ENCODE data around the gene ZNF236. TPM values are rescaled to one million over a fixed set of nuclear protein-coding genes. Genes with fewer than 3 reads are reported as not detected.

ZNF236 gene
- total and polyA plus RNA-seq, 4 donors: 0.83 to 8.2 (median 5.0) TPM

- TF ChIP-seq TAF1 (conservative IDR thresholded peaks at IDR 0.05) (no peak), CTCF (IDR thresholded peaks at IDR 0.05; ENCODE audit: low read depth, low read length, missing input control) (no peak), ZBTB33 (IDR thresholded peaks at IDR 0.05) (no peak), ATF3 (IDR thresholded peaks at IDR 0.05) (no peak), FOXA2 (IDR thresholded peaks at IDR 0.05) (no peak), FOXA1 (IDR thresholded peaks at IDR 0.05) (no peak), EGR1 (IDR thresholded peaks at IDR 0.05; ENCODE audit: low read depth in 2 of 2) (no peak)
- 97% methylated on average over 9 of the region's 9 CpGs for WGBS
- Histone ChIP-seq H3K4me3 (ENCODE audit: low read depth in 1 of 3, low read length in 3 of 3) (no peak overlapping the region), H3K9ac (ENCODE audit: low read depth in 1 of 2, low read length in 2 of 2) (no peak overlapping the region), H3K36me3 (ENCODE audit: control insufficient read depth in 4 of 4, insufficient read depth in 3 of 4, low read depth in 1 of 4, low read length in 3 of 4) (peaks cover 3 to 21% (median 15%) of the 10 kb centered on the region in 4 donors), H3K4me1 (ENCODE audit: control insufficient read depth in 4 of 4, insufficient read depth in 4 of 4, low read length in 3 of 4) (no peaks in the 10 kb centered on the region), H3K27ac (ENCODE audit: low read depth in 1 of 2, low read length in 2 of 2) (no peak overlapping the region), H3K9me3 (ENCODE audit: control insufficient read depth in 4 of 4, low read length in 3 of 4) (no peaks in the 10 kb centered on the region), H3K27me3 (ENCODE audit: control insufficient read depth in 4 of 4, insufficient read depth in 4 of 4, low read length in 3 of 4) (no peaks in the 10 kb centered on the region)
- no peak for DNase-seq (ENCODE audit: low spot score)
Measured at GRCh38 chr18:77019641-77020040, 197.3 kb downstream of the ZNF236 start.

Small RNA genes within 50 kb of the gene (small RNA-seq; reads per million reads assigned to genes)
- not detected for gene RF00017
- gene RNU6-346P: not detected

Measured in liver (tissue), 10 donors.